AG10803 (cell line): ENCODE data around the gene FGF22.
A peak's percentile ranks its signal among the peaks of the same experiment; 100 is the strongest.

Experiments
- DNase-seq: peaks from one replicate; pipeline ENCODE4 v3.0.0; 2010; ENCODE audit warnings: low read depth
- H3K4me3 ChIP-seq: 2 replicates; pipeline ENCODE4 v1.5.1; 2011; ENCODE audit warnings: mild to moderate bottlenecking, low read length, control low read depth
- CTCF ChIP-seq: conservative IDR thresholded peaks from 2 replicates; pipeline ENCODE4 v1.5.1; 2011; ENCODE audit warnings: mild to moderate bottlenecking, low read length, control low read depth, inconsistent platforms

The FGF22 gene

GRCh38 chr19:639253-640160 lies at the start of gene FGF22:
Gene FGF22 (plus strand): TSS chr19:639879. CDS start chr19:639926, 47 bp downstream.
- H3K4me3 ChIP-seq = peak within 1 kb of the TSS; percentile 62
- TF ChIP-seq CTCF = no peak
- DNase-seq = peak; percentile 80

- DNase-seq = no peak
- no peak for TF ChIP-seq CTCF
- peak overlapping the region; percentile 29; the same call in 1 of the 2 replicates for H3K4me3 ChIP-seq
These were observed 49.3 kb upstream of the FGF22 start for GRCh38 chr19:590396-590745.

GRCh38 chr19:590750-591098 lies 49.0 kb upstream of the FGF22 start:
- no peak overlapping the region for H3K4me3 ChIP-seq
- TF ChIP-seq CTCF = no peak
- no peak for DNase-seq

GRCh38 chr19:591099-591958 lies 48.4 kb upstream of the FGF22 start:
- no peak for DNase-seq
- no peak overlapping the region for H3K4me3 ChIP-seq
- TF ChIP-seq CTCF = no peak

GRCh38 chr19:592101-592500 lies 47.6 kb upstream of the FGF22 start:
- no peak overlapping the region for H3K4me3 ChIP-seq
- no peak for TF ChIP-seq CTCF
- no peak for DNase-seq

- H3K4me3 ChIP-seq = no peak overlapping the region
- no peak for TF ChIP-seq CTCF
- DNase-seq = no peak
These were observed 46.6 kb upstream of the FGF22 start for GRCh38 chr19:593055-593454.
